T-helper 2 cell treated with Interferon-gamma antibody and Interleukin-4, amounts not matched to agents 5 μg/mL and 100 μg/mL, for 36 hours (primary cell): Measurements from ENCODE around the gene TMOD1.

Experiments used
- DNase-seq: peaks from one replicate; pipeline ENCODE4 v3.0.0; 2021; ENCODE audit warnings: low spot score
- H3K27ac Mint-ChIP-seq: one replicate; pipeline ENCODE4 v1.8.0; 2021; ENCODE audit warnings: mild to moderate bottlenecking, mixed read lengths
- H3K27me3 Mint-ChIP-seq: one replicate; pipeline ENCODE4 v1.8.0; 2021; ENCODE audit warnings: low read depth, mixed read lengths
- H3K36me3 Mint-ChIP-seq: one replicate; pipeline ENCODE4 v1.8.0; 2021; ENCODE audit warnings: low read depth, mixed read lengths
- H3K4me1 Mint-ChIP-seq: one replicate; pipeline ENCODE4 v1.8.0; 2021; ENCODE audit warnings: low read depth, mixed read lengths
- H3K4me3 Mint-ChIP-seq: one replicate; pipeline ENCODE4 v1.8.0; 2022; ENCODE audit warnings: mild to moderate bottlenecking, moderate library complexity, mixed read lengths
- H3K9me3 Mint-ChIP-seq: one replicate; pipeline ENCODE4 v1.8.0; 2021; ENCODE audit warnings: mixed read lengths

TMOD1 gene

GRCh38 chr9:97517331-97518089 is 16.0 kb downstream of the TMOD1 start:
- Mint-ChIP-seq H3K27me3 (peaks cover 42% of the 10 kb centered on the region), H3K27ac (no peak overlapping the region), H3K36me3 (no peaks in the 10 kb centered on the region), H3K4me3 (no peak overlapping the region), H3K4me1 (no peaks in the 10 kb centered on the region), H3K9me3 (no peaks in the 10 kb centered on the region)
- no peak for DNase-seq

- Mint-ChIP-seq H3K36me3 (no peaks in the 10 kb centered on the region), H3K4me1 (no peaks in the 10 kb centered on the region), H3K4me3 (no peak overlapping the region), H3K9me3 (no peaks in the 10 kb centered on the region), H3K27me3 (peaks cover 42% of the 10 kb centered on the region), H3K27ac (no peak overlapping the region)
- no peak for DNase-seq
Observed at GRCh38 chr9:97518166-97518908, 16.9 kb downstream of the TMOD1 start.

DNA sequence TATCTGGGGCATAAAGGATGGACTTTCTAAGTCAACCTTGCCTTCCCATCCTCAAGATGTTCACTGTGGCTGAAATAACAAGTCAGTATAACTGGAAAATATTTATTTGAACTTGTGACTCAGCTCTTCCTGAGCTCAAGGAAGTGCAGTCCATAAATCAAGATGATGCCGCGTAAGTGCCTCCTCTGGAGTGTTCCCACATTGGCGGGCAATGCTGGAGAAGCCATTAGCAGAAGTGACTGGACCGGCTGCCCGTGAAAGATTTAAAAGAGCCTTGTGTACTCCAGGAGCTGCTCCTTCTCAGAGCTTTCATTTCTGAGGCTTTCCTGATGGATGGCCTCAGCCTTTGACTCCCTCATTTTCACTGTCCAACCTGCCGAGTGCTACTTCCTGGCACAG is 17.4 kb downstream of the TMOD1 start:
- Mint-ChIP-seq H3K27me3 (peaks cover 42% of the 10 kb centered on the region), H3K36me3 (no peaks in the 10 kb centered on the region), H3K27ac (no peak overlapping the region), H3K9me3 (no peaks in the 10 kb centered on the region), H3K4me3 (no peak overlapping the region), H3K4me1 (no peaks in the 10 kb centered on the region)
- DNase-seq: no peak

GRCh38 chr9:97519441-97519970 is 18.0 kb downstream of the TMOD1 start:
- H3K36me3 Mint-ChIP-seq: no peaks in the 10 kb centered on the region
- H3K27ac Mint-ChIP-seq: no peak overlapping the region
- H3K9me3 Mint-ChIP-seq: no peaks in the 10 kb centered on the region
- H3K4me3 Mint-ChIP-seq: no peak overlapping the region
- H3K27me3 Mint-ChIP-seq: peaks cover 42% of the 10 kb centered on the region
- DNase-seq: no peak
- H3K4me1 Mint-ChIP-seq: no peaks in the 10 kb centered on the region

DNA sequence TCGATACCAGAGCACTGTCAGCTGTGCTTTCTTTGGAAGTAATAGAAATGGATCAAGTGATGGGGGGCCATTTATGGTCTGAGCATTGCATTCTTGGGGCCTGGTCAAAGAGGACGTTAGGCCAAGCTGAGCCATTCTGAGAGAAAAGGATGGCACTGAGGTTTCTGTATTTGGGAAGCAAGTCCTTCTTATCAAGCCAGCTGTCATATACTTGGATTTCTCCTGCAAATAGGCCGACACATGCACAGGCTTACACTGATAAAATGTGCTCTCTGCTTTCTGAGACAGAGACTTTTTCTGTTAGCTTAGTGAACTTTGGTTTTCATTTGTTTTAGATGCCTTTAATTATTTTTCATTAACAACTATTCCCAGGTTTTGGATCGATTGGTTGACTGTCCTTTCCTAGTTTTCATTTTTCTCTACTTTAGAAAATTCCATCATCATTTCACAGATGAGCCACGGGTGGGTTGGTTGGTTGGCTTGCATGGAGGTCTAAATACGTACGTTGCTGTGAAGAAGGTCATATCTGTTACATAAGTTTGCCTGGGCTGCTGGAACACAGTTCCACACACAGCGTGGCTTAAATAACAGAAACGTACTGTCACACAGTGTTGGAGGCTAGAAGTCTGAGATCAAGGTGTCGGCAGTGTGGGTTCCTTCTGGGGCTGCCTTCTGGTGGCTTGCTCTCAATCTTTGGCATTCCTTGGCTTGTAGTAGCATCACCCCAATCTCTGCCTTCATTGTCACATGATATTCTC is 20.3 kb downstream of the TMOD1 start:
- DNase-seq: no peak
- Mint-ChIP-seq H3K27me3 (peaks cover 35% of the 10 kb centered on the region), H3K9me3 (no peaks in the 10 kb centered on the region), H3K4me1 (no peaks in the 10 kb centered on the region), H3K27ac (no peak overlapping the region), H3K4me3 (no peak overlapping the region), H3K36me3 (no peaks in the 10 kb centered on the region)

GRCh38 chr9:97524424-97524823 is 23.0 kb downstream of the TMOD1 start:
- H3K4me3 Mint-ChIP-seq: no peak overlapping the region
- H3K4me1 Mint-ChIP-seq: peaks cover under 1% of the 10 kb centered on the region
- no peak for DNase-seq
- no peak overlapping the region for H3K27ac Mint-ChIP-seq
- H3K36me3 Mint-ChIP-seq: no peaks in the 10 kb centered on the region
- no peaks in the 10 kb centered on the region for H3K9me3 Mint-ChIP-seq
- H3K27me3 Mint-ChIP-seq: peaks cover 12% of the 10 kb centered on the region

DNA sequence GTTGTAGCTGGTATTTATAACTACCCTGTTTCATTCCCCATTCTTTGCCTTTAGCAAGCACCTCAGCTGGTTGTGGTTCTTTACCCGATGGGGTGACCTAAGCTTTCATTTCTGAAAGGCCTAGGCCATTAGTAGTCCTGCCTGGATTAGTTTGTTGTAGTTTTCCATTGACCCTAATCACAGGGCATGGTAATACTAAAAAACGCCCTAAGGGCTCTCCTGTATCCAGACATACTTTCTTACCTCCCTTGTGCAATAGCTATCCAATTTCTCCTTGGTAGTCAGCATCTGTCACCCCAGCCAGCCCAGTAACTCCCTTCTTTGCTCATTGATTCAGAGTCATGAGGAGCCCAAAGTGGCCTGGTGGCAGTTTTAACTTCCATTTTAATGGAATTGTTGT is 24.0 kb downstream of the TMOD1 start:
- H3K27ac Mint-ChIP-seq: no peak overlapping the region
- no peak overlapping the region for H3K4me3 Mint-ChIP-seq
- H3K4me1 Mint-ChIP-seq: peaks cover 5% of the 10 kb centered on the region
- H3K27me3 Mint-ChIP-seq: peaks cover 4% of the 10 kb centered on the region
- H3K36me3 Mint-ChIP-seq: no peaks in the 10 kb centered on the region
- H3K9me3 Mint-ChIP-seq: no peaks in the 10 kb centered on the region
- DNase-seq: no peak

- no peak for DNase-seq
Observed at GRCh38 chr9:97526895-97527575, 25.6 kb downstream of the TMOD1 start.

DNA sequence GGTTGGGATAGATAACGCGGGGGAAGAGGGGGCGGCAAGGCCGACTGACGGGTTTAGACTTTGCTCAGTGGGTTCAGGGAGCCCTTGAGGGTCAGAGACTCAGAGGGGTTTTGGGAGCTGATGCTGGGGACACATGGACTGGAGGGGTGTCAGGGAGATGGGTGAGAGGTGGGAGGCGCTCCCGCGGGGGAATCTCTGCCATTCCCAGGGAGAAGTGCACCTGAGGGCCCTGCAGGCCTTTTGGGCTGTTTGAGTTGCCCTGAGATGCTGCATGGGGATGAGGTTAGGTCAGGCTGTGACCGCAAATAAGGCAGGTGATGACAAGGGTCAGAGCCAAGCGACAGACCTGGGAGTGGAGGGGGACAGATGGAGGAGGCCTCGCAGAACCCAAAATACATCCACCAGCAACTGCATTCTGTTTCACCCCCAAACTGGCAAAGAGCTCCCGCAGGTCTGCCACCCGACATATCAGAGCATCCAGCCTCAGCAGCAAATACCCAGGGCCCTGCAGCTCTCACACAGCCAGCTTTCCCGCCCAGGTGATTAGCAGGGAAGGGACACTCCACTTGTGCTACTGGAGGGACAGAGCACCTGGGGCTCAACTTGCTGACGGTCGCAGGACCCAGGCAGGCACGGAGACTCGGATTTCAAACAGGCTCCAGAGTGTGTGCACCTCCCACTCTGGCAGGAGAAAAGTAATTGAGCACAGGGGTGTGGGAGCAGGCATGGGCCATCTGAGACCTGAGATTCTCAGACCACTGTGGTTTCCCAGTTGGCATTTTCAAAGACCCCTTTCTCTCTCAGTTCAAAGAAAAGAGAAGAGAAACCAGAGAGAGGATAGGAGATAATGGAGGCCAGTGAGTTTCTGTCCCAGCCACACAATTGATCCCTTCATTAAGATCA is 26.4 kb downstream of the TMOD1 start:
- Mint-ChIP-seq H3K4me1 (peaks cover 5% of the 10 kb centered on the region), H3K9me3 (no peaks in the 10 kb centered on the region), H3K27ac (no peak overlapping the region), H3K27me3 (no peaks in the 10 kb centered on the region), H3K4me3 (no peak overlapping the region), H3K36me3 (no peaks in the 10 kb centered on the region)
- no peak for DNase-seq

More at GRCh38 chr9:97526895-97527575, 25.6 kb downstream of the TMOD1 start:
- H3K36me3 Mint-ChIP-seq: no peaks in the 10 kb centered on the region
- H3K4me1 Mint-ChIP-seq: peaks cover 5% of the 10 kb centered on the region
- no peaks in the 10 kb centered on the region for H3K27me3 Mint-ChIP-seq
- no peaks in the 10 kb centered on the region for H3K9me3 Mint-ChIP-seq
- H3K27ac Mint-ChIP-seq: no peak overlapping the region
- H3K4me3 Mint-ChIP-seq: no peak overlapping the region

- Mint-ChIP-seq H3K27me3 (no peaks in the 10 kb centered on the region), H3K9me3 (no peaks in the 10 kb centered on the region), H3K4me1 (peaks cover 5% of the 10 kb centered on the region), H3K36me3 (no peaks in the 10 kb centered on the region), H3K4me3 (no peak overlapping the region), H3K27ac (no peak overlapping the region)
- DNase-seq: no peak
Observed at GRCh38 chr9:97528529-97529230, 27.2 kb downstream of the TMOD1 start.

DNA sequence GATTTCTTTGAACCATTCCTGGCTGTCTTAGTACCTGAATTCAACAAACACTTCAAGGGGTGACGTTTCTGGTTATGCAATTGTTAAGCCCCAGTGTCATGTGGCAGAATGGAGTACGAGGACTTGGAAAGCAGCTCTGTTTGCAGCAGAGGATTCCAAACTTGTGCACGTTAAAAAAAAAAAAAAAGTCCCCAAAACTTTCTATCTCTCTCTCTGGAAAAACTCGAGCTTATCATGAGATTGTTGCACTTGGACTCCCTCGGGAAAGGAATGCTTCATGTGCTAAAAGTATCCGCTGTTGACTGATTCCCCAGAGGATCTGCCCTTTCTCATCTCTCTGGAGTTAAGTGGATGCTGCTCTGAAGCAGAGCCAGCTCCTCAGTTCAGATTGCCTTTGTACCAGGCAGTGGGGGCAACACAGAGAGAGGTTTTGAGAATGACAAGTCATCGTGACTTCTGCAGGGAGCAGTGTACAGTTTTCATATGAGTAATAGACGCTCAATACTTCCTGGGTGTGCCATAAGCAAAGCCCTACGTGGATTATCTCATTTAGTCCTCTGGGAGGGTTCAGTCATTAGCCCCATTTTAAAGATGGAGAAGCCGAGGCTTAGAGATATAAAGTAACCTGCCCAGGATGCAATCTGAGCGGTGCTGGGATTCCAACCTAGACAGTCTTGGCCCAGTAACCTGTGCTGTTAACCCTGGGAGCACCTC is 28.1 kb downstream of the TMOD1 start:
- Mint-ChIP-seq H3K9me3 (no peaks in the 10 kb centered on the region), H3K36me3 (no peaks in the 10 kb centered on the region), H3K27me3 (no peaks in the 10 kb centered on the region), H3K27ac (peak overlapping the region; percentile 19), H3K4me1 (peaks cover 5% of the 10 kb centered on the region), H3K4me3 (no peak overlapping the region)
- peak; percentile 12 for DNase-seq

GRCh38 chr9:97531888-97532376 is 30.5 kb downstream of the TMOD1 start:
- Mint-ChIP-seq H3K4me3 (no peak overlapping the region), H3K27me3 (peaks cover 4% of the 10 kb centered on the region), H3K4me1 (peaks cover 5% of the 10 kb centered on the region), H3K36me3 (no peaks in the 10 kb centered on the region), H3K27ac (no peak overlapping the region), H3K9me3 (no peaks in the 10 kb centered on the region)
- no peak for DNase-seq
